GM12878 (cell line): ENCODE measurements around the gene AK8. TPM values are rescaled to one million over a fixed set of nuclear protein-coding genes. Genes with fewer than 3 reads are reported as not detected.
A peak's percentile ranks its signal among the peaks of the same experiment; 100 is the strongest.

Source experiments
- ATF2 ChIP-seq: IDR thresholded peaks from 2 replicates; pipeline ENCODE4 v1.6.1; 2012; ENCODE audit warnings: low read length, inconsistent platforms
- BCL3 ChIP-seq: IDR thresholded peaks from 2 replicates; pipeline ENCODE4 v1.6.1; 2011; ENCODE audit warnings: borderline replicate concordance, low read depth, mild to moderate bottlenecking, moderate library complexity, low read length; ENCODE audit not compliant: insufficient read depth, poor library complexity, severe bottlenecking
- BHLHE40 ChIP-seq, 2 experiments: fragments of 450-650 bp in 1 of 2; IDR thresholded peaks; 2 replicates each; pipeline ENCODE4 v1.6.1; 2011 to 2017; ENCODE audit warnings: low read depth in 2 of 2, borderline replicate concordance in 1 of 2, improper control_type of control experiment in 1 of 2, low read length in 1 of 2, mild to moderate bottlenecking in 1 of 2
- GATAD2B ChIP-seq: fragments of 450-650 bp; conservative IDR thresholded peaks from 2 replicates; pipeline ENCODE4 v1.6.1; 2017; ENCODE audit warnings: low read depth, mild to moderate bottlenecking, moderate library complexity
- JUNB ChIP-seq: IDR thresholded peaks from 2 replicates; pipeline ENCODE4 v1.6.1; 2016; ENCODE audit warnings: antibody characterized with exemption, mild to moderate bottlenecking
- JUND ChIP-seq: IDR thresholded peaks from 2 replicates; pipeline ENCODE4 v1.6.1; 2012; ENCODE audit warnings: low read depth, mild to moderate bottlenecking, low read length, improper control_type of control experiment, moderate library complexity
- KDM1A ChIP-seq: fragments of 200-600 bp; sonication (generic); IDR thresholded peaks from 2 replicates; pipeline ENCODE4 v1.6.1; 2016; ENCODE audit warnings: borderline replicate concordance
- MYB ChIP-seq: fragments of 150-350 bp; IDR thresholded peaks from 2 replicates; pipeline ENCODE4 v1.6.1; 2014; ENCODE audit warnings: mild to moderate bottlenecking, low read depth, low read length, borderline replicate concordance
- NFXL1 ChIP-seq: fragments of 450-650 bp; IDR thresholded peaks from 2 replicates; pipeline ENCODE4 v1.6.1; 2017; ENCODE audit warnings: antibody characterized with exemption, mild to moderate bottlenecking, borderline replicate concordance
- NFYB ChIP-seq: IDR thresholded peaks from 2 replicates; pipeline ENCODE4 v1.6.1; 2011; ENCODE audit warnings: low read depth, mild to moderate bottlenecking, low read length, improper control_type of control experiment, moderate library complexity; ENCODE audit not compliant: insufficient read depth
- POLR2AphosphoS5 ChIP-seq: IDR thresholded peaks from 2 replicates; pipeline ENCODE4 v1.6.1; 2011; ENCODE audit warnings: mild to moderate bottlenecking, low read length, inconsistent platforms
- RAD51 ChIP-seq: fragments of 450-650 bp; IDR thresholded peaks from 2 replicates; pipeline ENCODE4 v1.6.1; 2016; ENCODE audit warnings: moderate library complexity, mild to moderate bottlenecking, inconsistent platforms
- RFX5 ChIP-seq: IDR thresholded peaks from 2 replicates; pipeline ENCODE4 v1.6.1; 2011; ENCODE audit warnings: low read depth, low read length, improper control_type of control experiment
- SMAD5 ChIP-seq: IDR thresholded peaks from 2 replicates; pipeline ENCODE4 v1.6.1; 2016; ENCODE audit warnings: antibody characterized with exemption, low read depth
- SP1 ChIP-seq: IDR thresholded peaks from one replicate; pipeline ENCODE4 v1.6.1; 2011; ENCODE audit warnings: low read depth, low read length
- SPI1 ChIP-seq: IDR thresholded peaks from 2 replicates; pipeline ENCODE4 v1.6.1; 2011; ENCODE audit warnings: low read depth, mild to moderate bottlenecking, low read length, moderate library complexity, borderline replicate concordance; ENCODE audit not compliant: insufficient read depth
- STAT3 ChIP-seq: IDR thresholded peaks from 2 replicates; pipeline ENCODE4 v1.6.1; 2011; ENCODE audit warnings: low read depth, low read length, improper control_type of control experiment
- ZBTB4 ChIP-seq: fragments of 450-650 bp; formaldehyde crosslinking; IDR thresholded peaks from 2 replicates; pipeline ENCODE4 v1.4.0; 2022; ENCODE audit warnings: mild to moderate bottlenecking, moderate library complexity
- polyA plus RNA-seq, 11 experiments: library from polyadenylated mRNA; depleted of rRNA in 4 of 11; unstranded in 6 of 11; stranded (reverse) in 5 of 11; fragments of >200 nt; fragmentation: Nextera tagmentation in 4 of 11; fragmentation: Illumina TruSeq in 1 of 11; extraction: Ambion mirVana in 4 of 11; extraction: Trizol in 1 of 11; gene quantifications; 1 replicate in 1 of 11; 2 replicates in 10 of 11; pipeline versions ENCODE4 v1.2.1 to v1.2.3, GENCODE V29; 2011 to 2016; ENCODE audit warnings: inconsistent platforms in 2 of 11, missing spikeins in 2 of 11, low read depth in 1 of 11
- total RNA-seq, 4 experiments: library from RNA; depleted of rRNA in 3 of 4; stranded (reverse); fragments of >200 nt in 3 of 4; fragmentation: Illumina TruSeq in 1 of 4; extraction: Trizol in 1 of 4; gene quantifications; 2 replicates each; pipeline versions ENCODE4 v1.2.1 to v1.2.3, GENCODE V29; 2013 to 2021
- TF ChIP-seq, protein P1 (sequence below), 3 experiments: IDR thresholded peaks in 2 of 3; conservative IDR thresholded peaks in 1 of 3; 2 replicates each; pipeline ENCODE4 v1.5.1; 2011; ENCODE audit warnings: low read depth in 3 of 3, low read length in 3 of 3, mild to moderate bottlenecking in 3 of 3, control low read depth in 2 of 3, moderate library complexity in 2 of 3, inconsistent platforms in 1 of 3, mixed read lengths in 1 of 3; ENCODE audit not compliant: control insufficient read depth in 2 of 3, insufficient read depth in 1 of 3; ENCODE audit errors: extremely low read depth in 1 of 3

AK8 gene
- total and polyA plus RNA-seq, 10 of the 15 experiments (the other 5 are each of a cell fraction or from before 2014, with no cell fraction given), result 0.03 to 0.12 (median 0.06) TPM; not detected in 5

- TF ChIP-seq JUNB (no peak), MYB (no peak), BCL3 (no peak), SPI1 (no peak), NFYB (no peak), RAD51 (no peak), RFX5 (no peak), GATAD2B (no peak), ATF2 (no peak), BHLHE40 (IDR thresholded peaks at IDR 0.05; ENCODE audit: borderline replicate concordance in 1 of 2, low read depth in 2 of 2, low read length in 1 of 2) (peak in 1 of 2 experiments; percentile 3; a peak in 1 of 4 replicates), SMAD5 (no peak), JUND (no peak), ZBTB4 (CRISPR knock-in tag) (no peak), NFXL1 (no peak), POLR2AphosphoS5 (peak; percentile 66), SP1 (no peak), STAT3 (no peak), KDM1A (no peak)
- TF ChIP-seq, protein P1, sequence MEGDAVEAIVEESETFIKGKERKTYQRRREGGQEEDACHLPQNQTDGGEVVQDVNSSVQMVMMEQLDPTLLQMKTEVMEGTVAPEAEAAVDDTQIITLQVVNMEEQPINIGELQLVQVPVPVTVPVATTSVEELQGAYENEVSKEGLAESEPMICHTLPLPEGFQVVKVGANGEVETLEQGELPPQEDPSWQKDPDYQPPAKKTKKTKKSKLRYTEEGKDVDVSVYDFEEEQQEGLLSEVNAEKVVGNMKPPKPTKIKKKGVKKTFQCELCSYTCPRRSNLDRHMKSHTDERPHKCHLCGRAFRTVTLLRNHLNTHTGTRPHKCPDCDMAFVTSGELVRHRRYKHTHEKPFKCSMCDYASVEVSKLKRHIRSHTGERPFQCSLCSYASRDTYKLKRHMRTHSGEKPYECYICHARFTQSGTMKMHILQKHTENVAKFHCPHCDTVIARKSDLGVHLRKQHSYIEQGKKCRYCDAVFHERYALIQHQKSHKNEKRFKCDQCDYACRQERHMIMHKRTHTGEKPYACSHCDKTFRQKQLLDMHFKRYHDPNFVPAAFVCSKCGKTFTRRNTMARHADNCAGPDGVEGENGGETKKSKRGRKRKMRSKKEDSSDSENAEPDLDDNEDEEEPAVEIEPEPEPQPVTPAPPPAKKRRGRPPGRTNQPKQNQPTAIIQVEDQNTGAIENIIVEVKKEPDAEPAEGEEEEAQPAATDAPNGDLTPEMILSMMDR (IDR thresholded peaks at IDR 0.05 in 2 of 3, conservative IDR thresholded peaks at IDR 0.05 in 1 of 3; ENCODE audit: control insufficient read depth in 2 of 3, extremely low read depth in 1 of 3, insufficient read depth in 1 of 3, low read depth in 3 of 3, low read length in 3 of 3), result no peak
Measured at GRCh38 chr9:132769906-132770769, 107.9 kb downstream of the AK8 start (continued).
